ENCODE results near the gene GIPC3.

DNA sequence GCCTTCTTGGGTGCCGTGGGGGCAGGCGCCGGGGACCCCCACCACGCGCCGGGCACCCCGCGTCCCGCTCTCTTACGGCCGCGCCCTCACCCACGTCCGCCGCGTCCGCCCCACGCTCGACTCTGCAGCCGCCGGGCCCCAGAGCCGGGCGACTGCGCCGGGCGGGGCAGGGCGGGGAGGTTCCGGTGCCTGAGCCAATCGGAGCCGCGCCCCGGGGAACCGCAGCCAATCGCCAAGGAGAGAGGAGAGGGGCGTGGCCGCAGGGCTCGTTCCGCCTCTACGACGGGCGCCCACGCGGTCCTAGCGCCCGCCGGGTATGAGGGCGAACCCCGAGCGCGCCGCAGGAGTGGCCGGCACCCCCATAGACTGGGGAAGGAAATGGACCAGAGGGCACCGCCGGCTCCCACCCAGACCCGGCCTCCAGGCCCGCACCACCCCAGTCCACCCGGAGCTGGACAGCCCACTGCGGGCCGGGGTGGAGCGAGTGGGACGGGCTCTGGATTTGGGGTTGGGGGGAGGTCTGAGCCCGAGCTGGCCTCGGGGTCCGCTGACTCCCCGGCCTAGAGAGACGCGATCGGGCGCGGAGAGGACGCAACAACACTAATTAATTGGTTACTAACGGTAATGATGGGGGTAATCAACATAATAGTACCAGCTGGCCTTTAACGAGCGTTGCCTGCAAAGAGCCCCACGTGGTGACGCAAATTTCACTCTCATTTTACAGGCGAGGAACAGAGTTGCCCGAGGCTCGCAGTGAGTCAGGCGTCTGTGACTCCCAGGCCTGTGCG, 27.6 kb upstream of the GIPC3 start, which contains the start of gene MFSD12:
- no peak for TF ChIP-seq EZH2phosphoT487 (IDR thresholded peaks at IDR 0.05; ENCODE audit: insufficient read depth, low read depth)
- no peak for TF ChIP-seq EZH2 (IDR thresholded peaks at IDR 0.05; ENCODE audit: insufficient read depth, poor library complexity, severe bottlenecking)
